H1 (cell line): Measurements from ENCODE around the gene CCDC63.

Experiments used
- CBX8 ChIP-seq: fragments of 300-800, 300-1000 bp; sonication (generic); IDR thresholded peaks from 2 replicates; pipeline ENCODE4 v1.7.1; 2016; ENCODE audit warnings: low read depth, low read length, borderline replicate concordance
- CEBPB ChIP-seq: IDR thresholded peaks from 2 replicates; pipeline ENCODE4 v1.6.1; 2012; ENCODE audit warnings: low read depth, low read length
- KDM1A ChIP-seq: fragments of 200-600, 300-600 bp; sonication (generic); IDR thresholded peaks from 2 replicates; pipeline ENCODE4 v1.7.1; 2016; ENCODE audit warnings: mild to moderate bottlenecking, low read length, borderline replicate concordance
- MAFK ChIP-seq: IDR thresholded peaks from 2 replicates; pipeline ENCODE4 v1.6.1; 2012; ENCODE audit warnings: low read depth, mild to moderate bottlenecking, improper control_type of control experiment, low read length
- POLR2AphosphoS5 ChIP-seq: IDR thresholded peaks from 2 replicates; pipeline ENCODE4 v1.6.1; 2011; ENCODE audit warnings: low read depth, low read length

GRCh38 chr12:110829308-110829707 lies 17.5 kb upstream of the CCDC63 start:
- TF ChIP-seq KDM1A (no peak), CEBPB (no peak), POLR2AphosphoS5 (no peak), MAFK (no peak), CBX8 (no peak)
